HepG2 (cell line): Measurements from ENCODE around the gene ACAN. TPM values are rescaled to one million over a fixed set of nuclear protein-coding genes. Genes with fewer than 3 reads are reported as not detected.
A peak's percentile ranks its signal among the peaks of the same experiment; 100 is the strongest.

Experiments used
- CAMTA2 ChIP-seq: sonication (generic); formaldehyde crosslinking; IDR thresholded peaks from 2 replicates; pipeline ENCODE4 v1.4.0; 2020; ENCODE audit warnings: mild to moderate bottlenecking, missing genetic modification reagents, borderline replicate concordance
- CCAR2 ChIP-seq: fragments of 200-400 bp; formaldehyde crosslinking; optimal IDR thresholded peaks from 2 replicates; pipeline ENCODE3; 2018; ENCODE audit warnings: low read depth, mild to moderate bottlenecking, low read length, moderate library complexity
- HDAC6 ChIP-seq: fragments of 200-600 bp; sonication (generic); IDR thresholded peaks from 2 replicates; pipeline ENCODE4 v1.7.0; 2017; ENCODE audit warnings: mild to moderate bottlenecking, antibody characterized with exemption, low read length, low read depth
- HES4 ChIP-seq: sonication (generic); formaldehyde crosslinking; IDR thresholded peaks from 2 replicates; pipeline ENCODE4 v1.9.0; 2021; ENCODE audit warnings: mild to moderate bottlenecking, missing genetic modification reagents, borderline replicate concordance
- HMGA1 ChIP-seq: sonication (generic); formaldehyde crosslinking; conservative IDR thresholded peaks from 2 replicates; pipeline ENCODE4 v1.4.0; 2020; ENCODE audit warnings: missing genetic modification reagents
- IKZF4 ChIP-seq: sonication (generic); formaldehyde crosslinking; IDR thresholded peaks from 2 replicates; pipeline ENCODE4 v1.5.1; 2020; ENCODE audit warnings: borderline replicate concordance, mild to moderate bottlenecking, low read depth, missing genetic modification reagents; ENCODE audit errors: not compliant biosample characterization
- KDM1A ChIP-seq: IDR thresholded peaks from 2 replicates; pipeline ENCODE4 v1.6.1; 2016; ENCODE audit warnings: missing compliant biosample characterization
- MXI1 ChIP-seq: IDR thresholded peaks from 3 replicates; pipeline ENCODE4 v1.6.1; 2012; ENCODE audit warnings: low read depth, low read length, inconsistent platforms, borderline replicate concordance
- PAX8 ChIP-seq: sonication (generic); formaldehyde crosslinking; IDR thresholded peaks from 2 replicates; pipeline ENCODE4 v1.8.0; 2022; ENCODE audit warnings: mild to moderate bottlenecking, missing genetic modification reagents, borderline replicate concordance
- POLR2AphosphoS2 ChIP-seq: IDR thresholded peaks from 2 replicates; pipeline ENCODE4 v1.6.1; 2011; ENCODE audit warnings: low read depth, low read length, improper control_type of control experiment
- STAG1 ChIP-seq: sonication (generic); formaldehyde crosslinking; IDR thresholded peaks from 2 replicates; pipeline ENCODE4 v1.4.0; 2020; ENCODE audit warnings: missing genetic modification reagents
- TOPORS ChIP-seq: sonication (generic); formaldehyde crosslinking; IDR thresholded peaks from 2 replicates; pipeline ENCODE4 v1.8.0; 2023; ENCODE audit warnings: mild to moderate bottlenecking, missing genetic modification reagents
- ZC3H4 ChIP-seq: sonication (generic); formaldehyde crosslinking; IDR thresholded peaks from 2 replicates; pipeline ENCODE4 v1.4.0; 2020; ENCODE audit warnings: missing genetic modification reagents, borderline replicate concordance
- ZFY ChIP-seq: sonication (generic); formaldehyde crosslinking; IDR thresholded peaks from 2 replicates; pipeline ENCODE4 v1.4.0; 2020; ENCODE audit warnings: missing genetic modification reagents
- ZNF343 ChIP-seq: sonication (generic); formaldehyde crosslinking; IDR thresholded peaks from 2 replicates; pipeline ENCODE4 v1.4.0; 2020; ENCODE audit warnings: mild to moderate bottlenecking, missing genetic modification reagents
- ZNF552 ChIP-seq: sonication (generic); formaldehyde crosslinking; IDR thresholded peaks from 2 replicates; pipeline ENCODE4 v1.9.0; 2022; ENCODE audit warnings: missing genetic modification reagents, mild to moderate bottlenecking, borderline replicate concordance
- ZNF670 ChIP-seq: sonication (generic); formaldehyde crosslinking; IDR thresholded peaks from 2 replicates; pipeline ENCODE4 v1.8.0; 2022; ENCODE audit warnings: mild to moderate bottlenecking, missing genetic modification reagents, borderline replicate concordance
- ZNF749 ChIP-seq: sonication (generic); formaldehyde crosslinking; IDR thresholded peaks from 2 replicates; pipeline ENCODE4 v1.8.0; 2022; ENCODE audit warnings: mild to moderate bottlenecking, missing genetic modification reagents, moderate library complexity, borderline replicate concordance
- polyA plus RNA-seq, 8 experiments: library from polyadenylated mRNA; depleted of rRNA in 3 of 8; stranded (reverse) in 7 of 8; unstranded in 1 of 8; fragments of >200 nt; fragmentation: Illumina TruSeq in 4 of 8; extraction: Trizol in 4 of 8; gene quantifications; 2 replicates each; pipeline versions ENCODE4 v1.2.1 to v1.2.3, GENCODE V29; 2011 to 2016; ENCODE audit warnings: low read depth in 4 of 8, missing spikeins in 1 of 8, mixed read lengths in 1 of 8; ENCODE audit not compliant: insufficient read depth in 1 of 8
- total RNA-seq, 5 experiments: library from RNA; depleted of rRNA; stranded (reverse); fragments of >200 nt; fragmentation: Illumina TruSeq; extraction: Trizol; gene quantifications; 2 replicates each; pipeline ENCODE4 v1.2.3, GENCODE V29; 2016; ENCODE audit warnings: low read depth in 1 of 5
- TF ChIP-seq, protein P1 (sequence below): sonication (generic); formaldehyde crosslinking; IDR thresholded peaks from 2 replicates; pipeline ENCODE4 v1.5.0; 2020; ENCODE audit warnings: missing genetic modification reagents
- TF ChIP-seq, protein P2 (sequence below): sonication (generic); formaldehyde crosslinking; IDR thresholded peaks from 2 replicates; pipeline ENCODE4 v1.4.0; 2020; ENCODE audit warnings: missing genetic modification reagents; ENCODE audit errors: not compliant biosample characterization
- TF ChIP-seq, protein P3 (sequence below): sonication (generic); formaldehyde crosslinking; IDR thresholded peaks from 2 replicates; pipeline ENCODE4 v1.5.0; 2020; ENCODE audit warnings: missing genetic modification reagents, mild to moderate bottlenecking, borderline replicate concordance
- TF ChIP-seq, protein P4 (sequence below): sonication (generic); formaldehyde crosslinking; IDR thresholded peaks from 2 replicates; pipeline ENCODE4 v1.5.0; 2020; ENCODE audit warnings: mild to moderate bottlenecking, missing genetic modification reagents
- TF ChIP-seq, protein P5 (sequence below): sonication (generic); formaldehyde crosslinking; IDR thresholded peaks from 2 replicates; pipeline ENCODE4 v1.5.0; 2020; ENCODE audit warnings: missing genetic modification reagents

The ACAN gene
- total and polyA plus RNA-seq, 2 of the 13 experiments (the other 11 are each of a cell fraction or from before 2014, with no cell fraction given) = not detected

DNA sequence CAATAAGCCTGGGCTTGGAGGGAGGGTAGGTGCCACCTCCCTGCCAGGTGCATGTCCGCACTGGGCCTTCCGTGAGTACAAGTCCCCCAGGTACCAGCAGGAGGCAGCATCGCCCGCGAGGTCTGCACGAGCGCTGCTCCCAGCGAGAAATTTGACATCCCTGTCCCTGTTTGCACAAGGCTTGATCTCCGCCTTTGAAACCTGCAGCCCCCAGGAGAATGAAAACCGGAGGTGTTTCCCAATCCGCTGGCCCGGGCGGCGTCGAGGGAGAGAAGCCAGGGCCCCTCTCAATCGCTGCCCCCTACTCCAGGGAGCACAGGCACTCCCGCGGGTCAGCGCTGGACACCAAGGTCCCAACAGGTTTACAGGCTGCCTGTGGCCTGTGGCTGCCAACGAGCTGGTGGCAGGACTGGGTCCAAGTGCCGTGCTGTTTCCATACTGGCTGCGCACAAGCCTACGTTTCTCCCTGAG is 91.1 kb downstream of the ACAN start (continued):
- no peak for TF ChIP-seq ZNF343 (CRISPR knock-in tag)
- TF ChIP-seq POLR2AphosphoS2 = no peak
- TF ChIP-seq, protein P1, sequence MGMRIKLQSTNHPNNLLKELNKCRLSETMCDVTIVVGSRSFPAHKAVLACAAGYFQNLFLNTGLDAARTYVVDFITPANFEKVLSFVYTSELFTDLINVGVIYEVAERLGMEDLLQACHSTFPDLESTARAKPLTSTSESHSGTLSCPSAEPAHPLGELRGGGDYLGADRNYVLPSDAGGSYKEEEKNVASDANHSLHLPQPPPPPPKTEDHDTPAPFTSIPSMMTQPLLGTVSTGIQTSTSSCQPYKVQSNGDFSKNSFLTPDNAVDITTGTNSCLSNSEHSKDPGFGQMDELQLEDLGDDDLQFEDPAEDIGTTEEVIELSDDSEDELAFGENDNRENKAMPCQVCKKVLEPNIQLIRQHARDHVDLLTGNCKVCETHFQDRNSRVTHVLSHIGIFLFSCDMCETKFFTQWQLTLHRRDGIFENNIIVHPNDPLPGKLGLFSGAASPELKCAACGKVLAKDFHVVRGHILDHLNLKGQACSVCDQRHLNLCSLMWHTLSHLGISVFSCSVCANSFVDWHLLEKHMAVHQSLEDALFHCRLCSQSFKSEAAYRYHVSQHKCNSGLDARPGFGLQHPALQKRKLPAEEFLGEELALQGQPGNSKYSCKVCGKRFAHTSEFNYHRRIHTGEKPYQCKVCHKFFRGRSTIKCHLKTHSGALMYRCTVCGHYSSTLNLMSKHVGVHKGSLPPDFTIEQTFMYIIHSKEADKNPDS = no peak
- TF ChIP-seq ZNF670 = no peak
- TF ChIP-seq IKZF4 (CRISPR knock-in tag) = no peak
- TF ChIP-seq, protein P2, sequence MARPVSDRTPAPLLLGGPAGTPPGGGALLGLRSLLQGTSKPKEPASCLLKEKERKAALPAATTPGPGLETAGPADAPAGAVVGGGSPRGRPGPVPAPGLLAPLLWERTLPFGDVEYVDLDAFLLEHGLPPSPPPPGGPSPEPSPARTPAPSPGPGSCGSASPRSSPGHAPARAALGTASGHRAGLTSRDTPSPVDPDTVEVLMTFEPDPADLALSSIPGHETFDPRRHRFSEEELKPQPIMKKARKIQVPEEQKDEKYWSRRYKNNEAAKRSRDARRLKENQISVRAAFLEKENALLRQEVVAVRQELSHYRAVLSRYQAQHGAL (CRISPR knock-in tag) = no peak
- no peak for TF ChIP-seq HES4 (CRISPR knock-in tag)
- TF ChIP-seq ZC3H4 (CRISPR knock-in tag) = no peak
- no peak for TF ChIP-seq KDM1A (CRISPR knock-in tag)
- TF ChIP-seq, protein P3, sequence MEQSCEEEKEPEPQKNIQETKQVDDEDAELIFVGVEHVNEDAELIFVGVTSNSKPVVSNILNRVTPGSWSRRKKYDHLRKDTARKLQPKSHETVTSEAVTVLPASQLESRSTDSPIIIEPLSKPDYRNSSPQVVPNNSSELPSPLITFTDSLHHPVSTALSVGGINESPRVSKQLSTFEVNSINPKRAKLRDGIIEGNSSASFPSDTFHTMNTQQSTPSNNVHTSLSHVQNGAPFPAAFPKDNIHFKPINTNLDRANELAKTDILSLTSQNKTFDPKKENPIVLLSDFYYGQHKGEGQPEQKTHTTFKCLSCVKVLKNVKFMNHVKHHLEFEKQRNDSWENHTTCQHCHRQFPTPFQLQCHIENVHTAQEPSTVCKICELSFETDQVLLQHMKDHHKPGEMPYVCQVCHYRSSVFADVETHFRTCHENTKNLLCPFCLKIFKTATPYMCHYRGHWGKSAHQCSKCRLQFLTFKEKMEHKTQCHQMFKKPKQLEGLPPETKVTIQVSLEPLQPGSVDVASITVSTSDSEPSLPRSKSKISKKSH (CRISPR knock-in tag) = no peak
- no peak for TF ChIP-seq HDAC6
- TF ChIP-seq PAX8 (CRISPR knock-in tag) = no peak
- peak; percentile 86 for TF ChIP-seq STAG1
- TF ChIP-seq MXI1 = no peak
- no peak for TF ChIP-seq HMGA1 (CRISPR knock-in tag)
- TF ChIP-seq, protein P4, sequence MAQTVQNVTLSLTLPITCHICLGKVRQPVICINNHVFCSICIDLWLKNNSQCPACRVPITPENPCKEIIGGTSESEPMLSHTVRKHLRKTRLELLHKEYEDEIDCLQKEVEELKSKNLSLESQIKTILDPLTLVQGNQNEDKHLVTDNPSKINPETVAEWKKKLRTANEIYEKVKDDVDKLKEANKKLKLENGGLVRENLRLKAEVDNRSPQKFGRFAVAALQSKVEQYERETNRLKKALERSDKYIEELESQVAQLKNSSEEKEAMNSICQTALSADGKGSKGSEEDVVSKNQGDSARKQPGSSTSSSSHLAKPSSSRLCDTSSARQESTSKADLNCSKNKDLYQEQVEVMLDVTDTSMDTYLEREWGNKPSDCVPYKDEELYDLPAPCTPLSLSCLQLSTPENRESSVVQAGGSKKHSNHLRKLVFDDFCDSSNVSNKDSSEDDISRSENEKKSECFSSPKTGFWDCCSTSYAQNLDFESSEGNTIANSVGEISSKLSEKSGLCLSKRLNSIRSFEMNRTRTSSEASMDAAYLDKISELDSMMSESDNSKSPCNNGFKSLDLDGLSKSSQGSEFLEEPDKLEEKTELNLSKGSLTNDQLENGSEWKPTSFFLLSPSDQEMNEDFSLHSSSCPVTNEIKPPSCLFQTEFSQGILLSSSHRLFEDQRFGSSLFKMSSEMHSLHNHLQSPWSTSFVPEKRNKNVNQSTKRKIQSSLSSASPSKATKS (CRISPR knock-in tag) = no peak
- TF ChIP-seq CCAR2 = no peak
- TF ChIP-seq CAMTA2 (CRISPR knock-in tag) = no peak
- TF ChIP-seq TOPORS (CRISPR knock-in tag) = no peak
- 0 out of 2 replicates have a peak, but pooled peaks have one; percentile 22 for TF ChIP-seq ZFY (CRISPR knock-in tag)
- TF ChIP-seq ZNF552 (CRISPR knock-in tag) = no peak
- no peak for TF ChIP-seq ZNF749 (CRISPR knock-in tag)
- TF ChIP-seq, protein P5, sequence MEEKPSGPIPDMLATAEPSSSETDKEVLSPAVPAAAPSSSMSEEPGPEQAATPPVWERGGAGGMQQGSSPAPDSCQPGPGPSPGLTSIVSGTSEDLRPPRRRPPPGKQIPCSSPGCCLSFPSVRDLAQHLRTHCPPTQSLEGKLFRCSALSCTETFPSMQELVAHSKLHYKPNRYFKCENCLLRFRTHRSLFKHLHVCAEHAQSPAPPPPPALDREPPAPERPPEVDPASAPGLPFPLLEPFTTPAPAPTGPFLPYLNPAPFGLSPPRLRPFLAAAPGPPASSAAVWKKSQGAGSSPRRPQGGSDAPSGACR = no peak
